Fibroblast of pulmonary artery (primary cell): ENCODE data around the gene FIGN.

ENCODE experiments used
- DNase-seq: peaks from one replicate; pipeline ENCODE4 v3.0.0-alpha.2; 2010; ENCODE audit warnings: low read depth
- H3K4me3 ChIP-seq: replicated peaks from 2 replicates; pipeline ENCODE4 v1.5.1; 2011; ENCODE audit warnings: low read depth, mild to moderate bottlenecking, control low read depth, low read length, moderate library complexity
- CTCF ChIP-seq: IDR thresholded peaks from 2 replicates; pipeline ENCODE4 v1.5.1; 2011; ENCODE audit warnings: mild to moderate bottlenecking, control low read depth, low read length, inconsistent platforms; ENCODE audit errors: missing control alignments

The FIGN gene

GRCh38 chr2:163711699-163712098 is 24.1 kb downstream of the FIGN start:
- H3K4me3 ChIP-seq, result no peak overlapping the region
- no peak for DNase-seq

GRCh38 chr2:163711258-163711657 is 24.6 kb downstream of the FIGN start:
- DNase-seq, result no peak
- TF ChIP-seq CTCF, result no peak
- no peak overlapping the region for H3K4me3 ChIP-seq

More at GRCh38 chr2:163711699-163712098, 24.1 kb downstream of the FIGN start:
- no peak for TF ChIP-seq CTCF

- no peak for DNase-seq
- no peak overlapping the region for H3K4me3 ChIP-seq
- TF ChIP-seq CTCF, result no peak
Measured at GRCh38 chr2:163709270-163709669, 26.5 kb downstream of the FIGN start.

GRCh38 chr2:163708265-163708664 is 27.5 kb downstream of the FIGN start:
- no peak for DNase-seq
- TF ChIP-seq CTCF, result no peak

GRCh38 chr2:163703386-163703785 is 32.4 kb downstream of the FIGN start:
- no peak for TF ChIP-seq CTCF
- no peak overlapping the region for H3K4me3 ChIP-seq
- no peak for DNase-seq

More at GRCh38 chr2:163708265-163708664, 27.5 kb downstream of the FIGN start:
- H3K4me3 ChIP-seq, result no peak overlapping the region

- no peak for DNase-seq
- no peak for TF ChIP-seq CTCF
- H3K4me3 ChIP-seq, result no peak overlapping the region
Measured at GRCh38 chr2:163701399-163702195, 34.2 kb downstream of the FIGN start.

- no peak overlapping the region for H3K4me3 ChIP-seq
- TF ChIP-seq CTCF, result no peak
- no peak for DNase-seq
Measured at GRCh38 chr2:163698857-163699256, 37.0 kb downstream of the FIGN start.
